Right lobe of liver (tissue), 6 donors: ENCODE results near the gene VPS35. TPM values are rescaled to one million over a fixed set of nuclear protein-coding genes. Genes with fewer than 3 reads are reported as not detected.
"Not testable (repeated sequence)": the region's sequence is repeated elsewhere in the genome, so short reads cannot be mapped to it uniquely, and the experiment has no call there.

Experiments used
- ATAC-seq, 4 donors: fragments of 200-7000 bp; cut with Tn5 transposase; one replicate each; pipeline ENCODE4 v1.9.1; 2020; ENCODE audit warnings: mild to moderate bottlenecking in 4 of 4, moderate library complexity in 4 of 4
- DNase-seq, 3 donors: peaks; one replicate each; pipeline ENCODE4 v3.0.0-alpha.2; 2020
- H3K27ac ChIP-seq, 3 donors: fragments of 200-600 bp; one replicate each; pipeline ENCODE4 v1.8.0; 2022
- H3K27me3 ChIP-seq, 2 donors: fragments of 200-600 bp; one replicate each; pipeline ENCODE4 v1.8.0; 2022
- H3K36me3 ChIP-seq, 4 donors: fragments of 200-600 bp; sonication (generic) in 1 of 4; one replicate each; pipeline versions ENCODE4 v1.5.1 to v1.8.0; 2017 to 2022; ENCODE audit warnings: control low read depth in 1 of 4
- H3K4me1 ChIP-seq, 4 donors: fragments of 200-600 bp; sonication (generic) in 1 of 4; one replicate each; pipeline versions ENCODE4 v1.5.1 to v1.8.0; 2017 to 2022; ENCODE audit warnings: control low read depth in 1 of 4
- H3K4me3 ChIP-seq, 3 donors: fragments of 200-600 bp; one replicate each; pipeline ENCODE4 v1.8.0; 2022
- H3K9me3 ChIP-seq, 4 donors: fragments of 200-600 bp; sonication (generic) in 1 of 4; one replicate each; pipeline versions ENCODE4 v1.5.1 to v1.8.0; 2017 to 2022; ENCODE audit warnings: control low read depth in 1 of 4
- CTCF ChIP-seq, 4 donors: fragments of 200-600 bp in 3 of 4; fragments of 450-650 bp in 1 of 4; IDR thresholded peaks; one replicate each; pipeline versions ENCODE4 v1.5.1 to v1.8.0; 2016 to 2022; ENCODE audit warnings: antibody characterized with exemption in 4 of 4, mild to moderate bottlenecking in 2 of 4
- POLR2A ChIP-seq: fragments of 450-650 bp; IDR thresholded peaks from one replicate; pipeline ENCODE4 v1.6.1; 2017; ENCODE audit warnings: antibody characterized with exemption, mild to moderate bottlenecking
- WGBS: methylation state at CpG from one replicate; pipeline ENCODE4 v1.1.6; 2018; ENCODE audit warnings: low coverage, low lambda C conversion rate; ENCODE audit not compliant: insufficient coverage; ENCODE audit errors: missing lambda C conversion rate; 5-methylcytosine and 5-hydroxymethylcytosine counted together
- intact Hi-C, 2 donors: fragments of 100-400 bp; cut with DNase I; formaldehyde crosslinking; loops; one replicate each; pipeline versions ENCODE4 v1.11.2 to v1.14.1; 2022
- total RNA-seq, 6 experiments: library from RNA; depleted of rRNA in 2 of 6; stranded (reverse); fragments of >200 nt in 2 of 6; fragmentation: NEBNext Ultra II Directional in 3 of 6; extraction: Animal tissue kit (Norgen Biotek cat#: 25700) in 3 of 6; gene quantifications; one replicate each; pipeline versions ENCODE4 v1.1.0 to v1.2.4, GENCODE V29; 2016 to 2023
- donor health status: DM: no; HTN: yes; CAD: no.
- donor health status: DM: no; HTN: no; CAD: no.
- donor health status: DM: no; HTN: no; CAD: no.
- donor health status: DM: no; HTN: yes; CAD: no.
- donor health status: DM: no; HTN: yes; CAD: no.

Gene VPS35
- total RNA-seq, 6 experiments from 2014 or later = 18.0 to 36.5 (median 28.9) TPM

- no peak overlapping the region for H3K4me3 ChIP-seq
Observed at GRCh38 chr16:46686815-46687473, 2.0 kb downstream of the VPS35 start.

GRCh38 chr16:46681867-46682266 lies 7.1 kb downstream of the VPS35 start:
- ATAC-seq, H3K4me3 ChIP-seq: not testable (repeated sequence)
- WGBS = 85% methylated on average over 1 of the region's 2 CpGs

More at GRCh38 chr16:46686815-46687473, 2.0 kb downstream of the VPS35 start:
- 57% methylated on average over 5 of the region's 5 CpGs for WGBS
- intact Hi-C loops = no loop called here
- no peak for DNase-seq
- Histone ChIP-seq H3K36me3 (no peaks in the 10 kb centered on the region), H3K27ac (no peak overlapping the region), H3K4me1 (peaks cover 0 to 22% (median 9%) of the 10 kb centered on the region in 4 donors), H3K9me3 (no peaks in the 10 kb centered on the region), H3K27me3 (no peaks in the 10 kb centered on the region)
- ATAC-seq = no peak
- no peak for TF ChIP-seq CTCF (IDR thresholded peaks at IDR 0.05)
- no peak for TF ChIP-seq POLR2A

GRCh38 chr16:46677943-46678342 lies 11.0 kb downstream of the VPS35 start:
- H3K27me3 ChIP-seq, H3K27ac ChIP-seq, ATAC-seq, intact Hi-C loops, H3K9me3 ChIP-seq, DNase-seq, H3K4me1 ChIP-seq, H3K4me3 ChIP-seq: not testable (repeated sequence)
- WGBS = 100% methylated on average over 1 of the region's 1 CpG
- H3K36me3 ChIP-seq = peaks cover 0 to 54% (median 3%) of the 10 kb centered on the region in 4 donors

More at GRCh38 chr16:46681867-46682266, 7.1 kb downstream of the VPS35 start:
- H3K4me1 ChIP-seq, H3K27ac ChIP-seq, H3K27me3 ChIP-seq, DNase-seq, H3K9me3 ChIP-seq, intact Hi-C loops: not testable (repeated sequence)
- H3K36me3 ChIP-seq = peaks cover 0 to 25% (median 2%) of the 10 kb centered on the region in 4 donors

GRCh38 chr16:46673320-46674013 lies 15.5 kb downstream of the VPS35 start:
- H3K4me3 ChIP-seq = no peak overlapping the region
- intact Hi-C loops = no loop called here
- TF ChIP-seq CTCF (IDR thresholded peaks at IDR 0.05) (peak; percentile 77 to 91 (median 87)), POLR2A (no peak)
- WGBS = 70% methylated on average over 6 of the region's 6 CpGs
- H3K27me3 ChIP-seq = no peaks in the 10 kb centered on the region
- H3K27ac ChIP-seq = no peak overlapping the region
- ATAC-seq = peak; percentile 91 to 97 (median 94)
- no peaks in the 10 kb centered on the region for H3K4me1 ChIP-seq
- DNase-seq = peak in 2 of 3 donors; percentile 31 to 48
- H3K36me3 ChIP-seq = peaks cover 0 to 73% (median 12%) of the 10 kb centered on the region in 4 donors
- H3K9me3 ChIP-seq = no peaks in the 10 kb centered on the region

- Histone ChIP-seq H3K4me1 (no peaks in the 10 kb centered on the region), H3K27ac (no peak overlapping the region), H3K9me3 (no peaks in the 10 kb centered on the region), H3K36me3 (peaks cover 0 to 49% (median 15%) of the 10 kb centered on the region in 4 donors), H3K4me3 (no peak overlapping the region), H3K27me3 (no peaks in the 10 kb centered on the region)
- WGBS = 69% methylated on average over 4 of the region's 4 CpGs
- TF ChIP-seq POLR2A = no peak
- no peak for TF ChIP-seq CTCF (IDR thresholded peaks at IDR 0.05)
- ATAC-seq (no peak), DNase-seq (no peak)
- intact Hi-C loops = no loop called here
Observed at GRCh38 chr16:46662123-46662522, 26.9 kb downstream of the VPS35 start.
